HG02798 (cell line): ENCODE data around the gene NIPAL3.
"Not testable (repeated sequence)": the region's sequence is repeated elsewhere in the genome, so short reads cannot be mapped to it uniquely, and the experiment has no call there.

Experiments
- ATAC-seq: cut with Tn5 transposase; IDR thresholded peaks from one replicate; pipeline ENCODE4 v1.9.1; 2021; ENCODE audit warnings: mild to moderate bottlenecking; ENCODE audit not compliant: unreplicated experiment, poor library complexity

Gene NIPAL3

DNA sequence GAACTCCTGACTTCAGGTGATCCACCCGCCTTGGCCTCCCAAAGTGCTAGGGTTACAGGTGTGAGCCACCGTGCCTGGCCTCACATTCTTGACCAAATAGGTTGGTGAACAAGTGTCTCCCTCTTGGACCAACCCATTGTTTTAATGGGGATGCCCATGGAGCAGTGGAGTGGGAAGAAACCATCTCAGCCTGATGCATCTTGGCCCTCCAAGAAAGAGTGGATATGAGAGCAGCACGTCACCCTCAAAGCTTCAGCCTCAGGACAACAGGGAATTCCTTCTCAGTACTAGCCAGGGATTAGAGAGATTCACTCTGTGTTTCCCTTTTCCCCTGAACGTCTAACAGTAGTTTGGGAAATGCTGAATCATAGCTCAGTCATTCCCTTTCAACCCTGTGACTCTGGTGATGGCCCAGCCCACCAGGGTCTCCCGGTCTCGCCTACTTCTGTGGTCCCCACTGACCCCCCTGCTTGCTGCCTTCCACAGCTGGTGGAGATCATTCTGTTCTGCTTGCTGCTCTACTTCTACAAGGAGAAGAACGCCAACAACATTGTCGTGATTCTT, 37.4 kb downstream of the NIPAL3 start:
- no peak for ATAC-seq

DNA sequence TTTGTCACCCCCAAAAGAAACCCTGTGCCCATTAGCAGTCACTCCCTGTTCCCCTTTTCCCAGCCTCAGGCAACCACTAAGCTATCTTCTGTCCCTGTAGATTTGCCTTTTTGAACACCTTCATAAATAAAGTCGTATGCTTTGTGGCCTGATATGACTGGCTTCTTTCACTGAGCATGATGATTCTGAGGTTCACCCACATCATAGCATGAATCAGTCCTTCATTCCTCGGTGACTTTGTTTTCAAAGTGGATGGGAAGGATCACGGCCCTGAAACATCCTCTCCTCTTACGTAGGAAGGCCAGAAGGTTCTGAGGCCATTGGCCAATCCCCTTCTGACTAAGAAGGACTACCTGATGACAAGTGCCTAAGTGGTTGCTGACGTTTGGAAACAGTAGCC, 39.1 kb downstream of the NIPAL3 start:
- no peak for ATAC-seq

DNA sequence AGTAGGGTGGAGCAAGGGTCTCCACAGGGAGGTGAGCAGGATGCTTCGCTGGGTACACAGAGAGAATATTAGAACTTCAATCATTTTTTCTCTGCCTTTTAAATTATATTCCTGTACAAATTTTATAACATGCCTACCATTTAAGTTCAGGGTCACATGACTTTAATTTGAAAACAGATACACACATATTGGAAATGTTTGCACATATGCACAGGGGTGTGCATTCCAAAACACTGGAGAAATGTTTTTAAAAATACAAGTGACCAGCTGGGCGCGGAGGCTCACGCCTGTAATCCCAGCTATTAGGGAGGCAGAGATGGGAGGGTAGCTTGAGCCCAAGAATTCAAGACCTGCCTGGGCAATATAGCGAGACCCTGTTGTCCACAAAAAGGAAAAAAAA, 39.7 kb downstream of the NIPAL3 start:
- no peak for ATAC-seq

DNA sequence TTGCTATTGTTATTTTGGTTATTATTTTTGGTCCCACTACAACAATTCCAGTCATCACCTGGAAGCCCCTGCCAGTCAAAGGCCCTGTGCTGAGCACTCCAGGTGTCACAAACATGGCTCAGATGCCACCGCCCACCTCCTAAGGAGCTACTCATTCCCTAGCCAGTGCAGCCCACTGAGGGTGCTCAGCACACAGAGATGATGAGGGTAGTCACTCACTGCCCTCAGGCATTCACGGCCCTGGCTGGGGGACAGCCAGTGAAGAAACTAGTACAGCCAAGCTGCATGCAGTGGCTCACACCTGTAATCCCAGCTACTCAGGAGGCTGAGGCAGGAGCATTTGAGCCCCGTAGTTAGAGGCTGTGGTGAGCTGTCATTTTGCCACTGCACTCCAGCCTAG, 42.3 kb downstream of the NIPAL3 start:
- ATAC-seq, result no peak

DNA sequence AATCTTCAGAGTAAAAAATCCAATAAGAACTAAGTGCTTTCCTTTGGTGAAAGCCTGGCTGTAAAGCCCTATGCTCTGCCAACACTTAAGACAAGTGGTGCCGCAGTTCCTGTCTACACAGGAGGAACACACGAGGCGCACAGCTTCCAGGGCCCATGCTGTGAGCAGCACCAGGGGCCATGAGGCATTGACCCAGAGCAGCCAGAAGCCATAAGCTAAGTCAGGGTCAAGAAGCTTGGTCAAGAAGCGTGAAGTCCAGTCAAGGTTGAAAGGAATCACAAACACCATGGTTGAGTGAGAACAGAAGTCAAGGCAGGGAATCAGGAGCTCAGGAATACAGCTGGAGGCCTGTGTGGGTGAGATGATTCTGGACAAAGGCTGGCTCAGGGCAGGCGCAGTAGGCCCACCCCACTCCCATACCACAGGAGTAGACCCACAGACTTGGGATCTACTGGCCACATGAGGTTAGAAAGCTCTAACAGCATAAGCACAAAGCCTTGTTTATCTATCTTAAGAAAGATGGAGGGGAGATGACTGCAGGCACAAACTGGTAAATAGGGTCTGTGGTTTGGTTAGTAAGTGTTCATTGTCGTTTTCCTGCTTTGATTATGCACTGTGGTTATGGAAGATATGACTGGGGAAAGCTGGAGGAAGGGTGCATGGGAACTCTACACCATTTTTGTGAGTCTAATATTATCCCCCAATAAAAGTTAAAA, 44.1 kb downstream of the NIPAL3 start:
- ATAC-seq, result no peak

DNA sequence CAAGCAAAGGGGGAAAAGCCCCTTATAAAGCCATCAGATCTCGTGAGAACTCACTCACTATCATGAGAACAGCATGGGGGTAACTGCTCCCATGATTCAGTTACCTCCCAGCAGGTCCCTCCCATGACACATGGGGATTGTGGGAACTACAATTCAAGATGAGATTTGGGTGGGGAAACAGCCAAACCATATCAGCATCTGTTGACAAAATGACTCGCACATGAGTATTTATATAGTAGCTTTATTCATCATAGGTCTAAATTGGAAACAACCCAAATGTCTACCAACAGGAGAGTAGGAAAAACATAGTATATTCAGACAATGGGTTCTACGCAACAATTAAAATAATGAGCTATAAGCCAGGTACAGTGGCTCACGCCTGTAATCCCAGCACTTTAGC, 46.5 kb downstream of the NIPAL3 start:
- ATAC-seq, result not testable (repeated sequence)

DNA sequence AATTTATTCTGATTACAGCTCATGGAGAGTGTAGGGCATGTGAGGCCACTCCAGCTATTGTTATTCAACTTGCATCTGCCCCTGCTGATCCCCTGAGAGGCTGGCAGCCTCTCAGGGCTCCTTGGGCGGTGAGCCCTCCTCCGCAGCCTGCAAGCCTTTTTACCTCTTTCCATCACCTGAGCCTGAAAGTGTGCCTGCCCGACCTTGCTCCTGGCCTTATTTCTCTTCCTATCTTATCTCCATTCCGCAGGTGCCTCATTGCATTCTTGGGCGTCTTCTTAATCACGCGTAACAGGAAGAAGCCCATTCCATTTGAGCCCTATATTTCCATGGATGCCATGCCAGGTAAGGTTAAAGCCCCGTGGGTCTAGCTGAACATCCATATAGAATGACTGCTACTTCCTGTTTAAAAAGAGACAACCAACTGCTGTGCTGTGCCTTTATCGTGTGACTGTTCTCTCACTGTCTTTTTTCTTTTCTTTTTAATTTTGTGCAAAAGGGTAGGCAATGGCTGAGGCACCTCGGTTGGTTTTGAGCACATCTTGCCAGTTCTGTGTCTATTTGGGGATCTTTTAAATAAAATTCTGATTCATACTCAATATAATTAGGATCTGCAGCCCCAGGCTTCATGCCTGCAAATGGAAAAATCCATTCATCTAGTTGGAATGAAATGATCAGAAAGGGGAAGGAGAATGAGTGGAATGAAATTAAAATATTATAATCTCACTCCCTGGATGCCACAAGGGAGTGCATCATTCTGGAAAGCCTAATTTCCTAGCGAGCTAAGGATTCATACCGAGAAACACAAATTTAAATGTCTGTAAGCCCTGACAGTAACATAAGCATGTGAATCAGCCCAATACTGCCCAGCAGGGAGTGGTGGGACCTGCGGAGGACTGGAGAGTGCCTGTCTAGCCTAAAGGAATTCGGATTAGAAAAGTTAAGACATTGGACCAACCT, 48.5 kb downstream of the NIPAL3 start:
- ATAC-seq, result no peak

DNA sequence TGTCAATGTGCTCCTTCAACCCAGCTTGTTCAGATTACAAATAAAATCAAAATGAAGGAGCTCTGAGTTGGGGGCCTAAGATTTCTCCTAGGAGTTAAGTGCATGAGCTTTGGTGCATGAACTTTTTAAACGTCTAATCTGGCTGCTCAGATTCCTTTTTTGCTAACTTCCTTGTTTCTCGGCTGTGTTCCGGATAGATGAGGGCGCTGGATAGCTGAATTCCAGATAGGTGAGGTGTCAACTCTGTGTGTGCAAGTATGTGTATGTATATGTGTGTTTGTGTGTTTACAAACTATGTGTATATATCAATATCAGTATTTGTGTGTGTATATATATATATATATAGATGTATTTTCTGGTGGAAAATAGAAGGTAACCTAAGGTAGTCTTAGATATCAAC, 49.5 kb downstream of the NIPAL3 start:
- no peak for ATAC-seq

DNA sequence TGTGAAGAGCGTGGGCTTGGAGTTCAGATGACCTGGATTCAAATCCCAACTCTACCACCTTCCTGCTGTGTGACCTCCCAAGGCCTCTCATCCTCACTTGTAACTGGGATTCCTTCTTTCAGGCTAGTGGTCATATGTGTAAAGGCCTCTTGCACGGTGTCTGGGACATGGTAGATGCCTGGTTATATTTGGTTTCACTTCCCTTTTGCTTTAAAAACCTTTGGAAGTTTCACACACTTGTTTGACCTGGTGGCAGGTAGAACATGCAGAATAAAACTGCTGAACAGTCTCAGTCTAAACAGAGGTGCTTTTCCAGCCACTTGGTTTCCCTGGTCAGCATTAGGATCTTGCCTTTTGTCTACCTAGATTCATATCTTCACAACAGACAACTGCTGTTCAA, 50.0 kb downstream of the NIPAL3 start:
- no peak for ATAC-seq

DNA sequence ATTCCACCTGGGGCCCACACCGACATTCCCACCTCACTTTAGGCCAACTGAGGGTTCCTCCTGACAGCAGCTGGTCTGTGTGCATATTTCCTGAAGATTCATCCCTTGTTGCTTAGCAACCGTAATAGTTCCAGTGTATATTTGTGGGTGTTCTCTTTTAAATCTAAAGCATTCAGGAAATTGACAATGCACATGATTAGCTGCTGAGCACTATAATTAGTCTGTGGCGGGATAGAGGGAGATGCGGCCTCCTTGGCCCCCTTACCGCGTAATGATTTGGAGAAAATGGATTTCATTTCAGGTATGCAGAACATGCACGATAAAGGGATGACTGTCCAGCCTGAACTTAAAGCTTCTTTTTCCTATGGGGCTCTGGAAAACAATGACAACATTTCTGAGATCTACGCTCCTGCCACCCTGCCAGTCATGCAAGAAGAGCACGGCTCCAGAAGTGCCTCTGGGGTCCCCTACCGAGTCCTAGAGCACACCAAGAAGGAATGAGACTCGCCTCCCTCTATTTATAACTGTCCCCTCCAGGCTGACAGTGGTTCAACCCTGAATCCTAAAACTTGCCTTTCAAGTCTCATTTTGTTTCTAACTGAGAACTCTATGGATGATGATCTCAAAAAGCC, 53.2 kb downstream of the NIPAL3 start:
- ATAC-seq, result no peak

DNA sequence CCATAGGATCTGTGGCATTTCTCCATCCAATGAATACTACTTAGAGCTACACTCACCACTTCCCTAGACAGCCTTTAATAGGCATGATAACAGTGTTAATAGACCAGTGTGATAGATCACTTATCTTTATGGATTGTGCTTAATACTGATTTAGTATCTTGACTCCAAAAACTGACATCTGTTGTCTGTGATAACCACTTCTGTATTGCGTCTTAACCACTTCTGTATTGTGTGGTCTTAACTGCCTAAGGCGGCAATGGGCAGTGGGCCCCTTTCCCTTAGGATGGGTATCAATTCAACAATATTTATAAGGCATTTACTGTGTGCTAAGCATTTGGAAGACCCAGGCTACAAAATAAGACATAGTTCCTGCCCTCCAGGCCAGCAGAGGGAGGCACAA, 55.0 kb downstream of the NIPAL3 start:
- no peak for ATAC-seq

DNA sequence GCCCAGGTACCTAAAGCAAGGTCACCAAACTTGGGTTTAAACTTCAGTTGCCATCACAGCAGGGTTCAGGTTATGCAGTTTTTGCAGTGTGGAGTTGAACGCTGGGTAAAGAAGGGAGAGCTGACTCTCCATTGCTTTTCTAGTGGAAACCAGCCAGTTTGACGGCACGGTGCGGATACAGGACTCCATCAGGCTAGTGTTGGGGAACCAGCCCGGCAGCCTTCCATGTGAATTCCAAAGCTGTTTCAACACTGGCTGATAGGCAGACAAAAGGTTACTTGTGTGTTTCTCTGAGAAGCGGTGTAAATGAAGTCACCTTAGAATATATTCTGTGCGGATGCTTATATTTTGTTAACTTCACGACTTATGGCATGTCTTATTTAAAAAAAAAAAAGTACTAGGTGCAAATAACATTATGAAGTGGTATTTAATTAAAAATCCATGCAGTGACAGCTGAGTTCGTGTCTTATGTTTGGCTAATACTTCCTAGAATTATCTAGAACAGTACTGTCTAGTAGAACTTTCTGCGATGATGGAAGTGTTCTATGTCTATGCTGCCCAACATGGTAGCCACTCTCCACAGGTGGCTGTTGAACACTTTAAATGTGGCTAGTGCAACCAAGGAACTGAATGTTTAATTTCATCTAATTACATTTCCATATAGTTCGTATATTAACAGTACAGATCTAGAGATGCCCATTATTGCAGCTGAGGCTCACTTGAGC, 57.1 kb downstream of the NIPAL3 start:
- ATAC-seq, result no peak

DNA sequence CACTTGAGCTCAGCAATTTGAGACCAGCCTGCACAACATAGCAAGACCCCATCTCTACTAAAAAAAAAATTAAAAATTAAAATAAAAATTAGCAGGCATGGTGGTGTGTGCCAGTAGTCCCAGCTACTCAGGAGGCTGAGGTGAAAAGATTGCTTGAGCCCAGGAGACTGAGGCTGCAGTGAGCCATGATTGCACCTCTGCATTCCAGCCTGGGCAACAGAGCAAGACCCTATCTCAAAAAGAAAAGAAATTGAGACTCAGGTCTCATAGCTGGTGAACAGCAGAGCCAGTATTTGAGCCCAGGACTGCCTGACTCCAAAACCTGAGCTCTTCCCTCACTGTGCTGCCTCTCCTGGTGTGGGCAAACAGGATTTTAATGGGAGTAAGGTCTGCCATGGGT, 58.6 kb downstream of the NIPAL3 start:
- no peak for ATAC-seq

DNA sequence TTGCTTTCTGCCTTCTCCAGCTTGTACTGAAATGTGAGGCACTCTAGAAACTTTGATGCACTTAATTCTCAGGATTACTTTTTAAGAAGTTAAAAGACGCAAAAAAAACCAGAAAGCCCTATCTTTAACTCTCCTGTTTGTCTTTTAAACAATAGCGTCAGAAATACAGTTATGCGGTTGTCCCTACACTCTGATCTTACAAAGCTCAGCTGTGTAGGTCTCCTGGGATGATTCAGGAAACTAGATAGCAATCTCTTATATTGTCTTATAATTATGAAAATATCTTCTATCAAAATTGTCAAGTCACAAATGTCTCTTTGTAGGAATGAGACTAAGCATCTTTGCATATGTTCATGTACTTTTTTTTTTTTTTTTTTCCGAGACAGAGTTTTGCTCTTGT, 60.1 kb downstream of the NIPAL3 start:
- ATAC-seq, result no peak

DNA sequence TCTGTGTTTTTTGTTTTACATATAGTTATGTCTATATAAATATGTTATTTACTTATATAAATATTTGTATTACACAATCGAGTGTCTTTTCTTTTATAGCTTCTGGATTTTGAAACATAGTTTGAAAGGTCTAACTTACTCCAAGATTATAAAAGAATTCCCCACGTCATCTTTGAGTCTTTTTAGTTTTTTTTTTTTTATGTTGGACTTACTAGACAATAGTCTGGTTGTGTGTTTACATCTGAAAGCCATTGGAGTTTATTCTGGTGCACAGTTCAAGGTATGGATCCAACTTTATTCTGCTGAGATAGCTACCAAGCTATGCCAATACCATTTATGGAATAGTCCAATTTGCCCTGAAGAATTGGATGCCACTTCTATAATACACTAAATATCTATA, 61.0 kb downstream of the NIPAL3 start:
- ATAC-seq, result no peak

DNA sequence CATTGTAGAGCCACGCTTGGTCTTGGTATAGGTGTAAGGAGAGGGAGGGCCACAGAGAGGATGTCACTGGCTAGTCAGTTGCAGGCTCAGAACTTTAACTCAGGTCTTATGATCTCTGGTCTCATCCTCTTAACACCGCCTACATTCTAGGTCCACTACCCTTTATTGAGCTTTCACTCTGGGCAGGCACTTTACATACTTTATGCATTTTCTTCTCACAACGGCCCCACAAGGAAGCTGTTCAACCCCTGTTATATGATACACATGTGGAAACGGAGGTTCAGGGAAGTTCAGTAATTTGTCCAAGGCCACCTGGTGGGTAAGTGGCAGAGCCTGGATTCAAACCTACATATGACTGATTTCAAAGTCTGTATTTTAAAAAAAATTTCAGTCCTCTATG, 61.7 kb downstream of the NIPAL3 start:
- no peak for ATAC-seq

DNA sequence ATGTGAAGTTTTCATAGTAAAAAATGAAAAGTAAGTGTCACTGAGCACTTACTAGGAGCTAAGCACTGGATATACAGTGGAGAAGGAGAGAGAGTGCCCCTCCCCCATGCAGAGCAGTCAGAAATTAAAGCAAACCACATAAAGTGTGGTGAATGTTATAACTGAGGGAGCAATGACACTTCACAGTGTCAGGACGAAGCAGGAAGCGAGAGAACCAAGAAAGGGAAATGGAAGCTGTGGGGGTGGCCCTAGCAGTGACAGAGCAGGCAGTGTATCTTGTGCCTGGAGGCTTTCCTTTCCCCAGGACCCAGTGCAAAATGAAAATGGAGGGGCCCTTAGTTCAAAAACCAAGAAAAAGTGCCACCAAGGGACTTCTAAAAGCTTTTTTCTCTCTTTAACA, 65.5 kb downstream of the NIPAL3 start:
- peak; percentile 54 for ATAC-seq

DNA sequence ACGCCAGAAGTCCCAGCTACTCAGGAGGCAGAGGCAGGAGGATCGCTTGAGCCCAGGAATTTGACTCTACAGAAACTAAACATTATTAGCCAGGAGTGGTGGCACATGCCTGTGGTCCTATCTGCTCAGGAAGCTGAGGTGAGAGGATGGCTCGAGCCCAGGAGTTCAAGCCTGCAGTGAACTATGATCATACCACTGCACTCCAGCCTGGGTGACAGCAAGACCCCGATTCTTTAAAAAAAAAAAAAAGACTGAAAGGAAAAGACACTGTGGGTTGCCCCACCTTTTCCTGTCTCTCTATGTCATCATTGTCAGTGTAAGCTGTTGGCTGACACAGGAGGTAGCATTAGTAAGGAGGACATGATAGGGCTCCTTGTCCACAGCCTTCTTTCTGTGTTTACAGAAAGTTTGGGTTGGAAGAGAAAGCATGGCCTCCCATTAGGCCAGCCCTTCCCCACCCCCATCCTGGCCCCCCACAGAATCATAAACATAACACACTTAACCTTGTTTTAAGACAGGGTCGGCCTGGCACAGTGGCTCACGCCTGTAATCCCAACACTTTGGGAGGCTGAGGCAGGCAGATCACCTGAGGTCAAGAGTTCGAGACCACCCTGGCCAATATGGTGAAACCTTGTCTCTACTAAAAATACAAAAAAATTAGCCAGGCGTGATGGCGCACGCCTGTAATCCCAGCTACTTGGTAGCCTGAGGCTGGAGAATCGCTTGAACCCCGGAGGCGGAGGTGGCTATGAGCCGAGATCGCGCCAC, 66.4 kb downstream of the NIPAL3 start:
- ATAC-seq, result no peak

DNA sequence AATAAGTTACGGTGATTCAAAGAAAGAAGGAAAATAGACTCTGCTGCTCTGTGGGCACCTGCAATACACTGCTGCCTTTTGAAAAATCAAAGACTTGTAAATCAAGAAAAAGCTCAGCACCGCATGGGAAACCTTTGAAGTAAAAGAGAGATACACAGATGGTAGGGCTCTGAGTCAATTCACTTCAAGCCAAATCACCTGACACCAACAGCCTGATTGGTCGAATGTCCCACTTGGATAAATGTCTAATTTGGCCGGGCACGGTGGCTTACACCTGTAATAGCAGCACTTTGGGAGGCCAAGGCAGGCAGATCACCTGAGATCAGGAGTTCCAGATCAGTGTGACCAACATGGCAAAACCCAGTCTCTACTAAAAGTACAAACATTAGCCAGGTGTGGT, 67.8 kb downstream of the NIPAL3 start:
- ATAC-seq, result no peak

DNA sequence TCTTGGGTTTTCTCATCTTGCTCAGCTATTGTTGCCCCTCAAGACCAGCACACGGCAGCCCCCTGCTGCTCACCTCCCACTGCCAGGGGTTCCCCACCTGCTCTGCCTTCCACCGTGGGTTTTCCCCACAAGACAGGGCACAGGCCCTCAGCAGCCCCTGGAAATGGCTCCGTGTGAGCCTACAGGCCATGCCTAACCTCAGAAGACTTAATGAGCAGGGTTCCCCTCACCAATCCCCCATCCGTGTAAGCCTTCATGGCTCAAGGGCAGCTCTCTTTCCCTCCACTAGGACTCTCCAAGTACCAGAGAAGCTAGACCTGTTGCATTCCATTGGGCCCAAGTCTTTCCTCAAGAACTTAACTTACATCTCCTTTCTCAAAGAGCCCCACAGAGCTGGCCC, 68.6 kb downstream of the NIPAL3 start:
- ATAC-seq, result no peak
